ENCODE results near the gene TJP1. TPM values are rescaled to one million over a fixed set of nuclear protein-coding genes. Genes with fewer than 3 reads are reported as not detected.

Gene TJP1
- total and polyA plus RNA-seq, 2 experiments from 2014 or later = 34.4 to 88.7 TPM

- Histone ChIP-seq H3K79me2 (no peaks in the 10 kb centered on the region), H3K4me3 (no peak overlapping the region), H2AFZ (no peak overlapping the region), H3K4me2 (no peak overlapping the region), H4K20me1 (ENCODE audit: insufficient read depth, poor library complexity, severe bottlenecking) (no peaks in the 10 kb centered on the region), H3K4me1 (ENCODE audit: insufficient read depth) (no peaks in the 10 kb centered on the region), H3K9me2 (replicated peaks; ENCODE audit: insufficient read depth) (no peaks in the 10 kb centered on the region), H3K36me3 (replicated peaks; ENCODE audit: insufficient read depth, low read depth) (no peaks in the 10 kb centered on the region), H3K9me3 (ENCODE audit: low read depth) (no peaks in the 10 kb centered on the region), H3K27ac (no peak overlapping the region), H3K27me3 (no peaks in the 10 kb centered on the region)
- DNase-seq (ENCODE audit: low spot score) = no peak
- TF ChIP-seq CTCF (IDR thresholded peaks at IDR 0.05; ENCODE audit: poor library complexity) (no peak), EZH2phosphoT487 (IDR thresholded peaks at IDR 0.05; ENCODE audit: low read depth, severe bottlenecking, unreplicated experiment) (no peak), EZH2 (IDR thresholded peaks at IDR 0.05; ENCODE audit: borderline replicate concordance) (no peak)
- WGBS (ENCODE audit: low lambda C conversion rate, missing lambda C conversion rate) = 96% methylated on average over 5 of the region's 5 CpGs
These were observed 20.0 kb upstream of the TJP1 start for GRCh38 chr15:29842290-29842689.

- no peaks in the 10 kb centered on the region for H4K20me1 ChIP-seq (ENCODE audit: insufficient read depth, poor library complexity, severe bottlenecking)
- no peaks in the 10 kb centered on the region for H3K79me2 ChIP-seq
- no peaks in the 10 kb centered on the region for H3K4me1 ChIP-seq (ENCODE audit: insufficient read depth)
- 81% methylated on average over 3 of the region's 3 CpGs for whole genome bisulfite sequencing (ENCODE audit: low lambda C conversion rate, missing lambda C conversion rate)
- H3K4me3 ChIP-seq = no peak overlapping the region
- TF ChIP-seq EZH2 (IDR thresholded peaks at IDR 0.05; ENCODE audit: borderline replicate concordance) (no peak), CTCF (IDR thresholded peaks at IDR 0.05; ENCODE audit: poor library complexity) (no peak), EZH2phosphoT487 (IDR thresholded peaks at IDR 0.05; ENCODE audit: low read depth, severe bottlenecking, unreplicated experiment) (no peak)
- no peaks in the 10 kb centered on the region for H3K9me3 ChIP-seq (ENCODE audit: low read depth)
- no peak overlapping the region for H3K4me2 ChIP-seq
- DNase-seq (ENCODE audit: low spot score) = no peak
- no peaks in the 10 kb centered on the region for H3K36me3 ChIP-seq (replicated peaks; ENCODE audit: insufficient read depth, low read depth)
- H3K27ac ChIP-seq = no peak overlapping the region
- no peaks in the 10 kb centered on the region for H3K27me3 ChIP-seq
- H2AFZ ChIP-seq = no peak overlapping the region
- no peaks in the 10 kb centered on the region for H3K9me2 ChIP-seq (replicated peaks; ENCODE audit: insufficient read depth)
These were observed 18.7 kb upstream of the TJP1 start for GRCh38 chr15:29840926-29841325.

GRCh38 chr15:29840054-29840453 lies 17.8 kb upstream of the TJP1 start:
- H3K4me2 ChIP-seq = no peak overlapping the region
- H4K20me1 ChIP-seq (ENCODE audit: insufficient read depth, poor library complexity, severe bottlenecking) = no peaks in the 10 kb centered on the region
- no peak overlapping the region for H3K27ac ChIP-seq
- no peak overlapping the region for H2AFZ ChIP-seq
- H3K27me3 ChIP-seq = no peaks in the 10 kb centered on the region
- no peak for TF ChIP-seq EZH2 (IDR thresholded peaks at IDR 0.05; ENCODE audit: borderline replicate concordance)
- no peak for TF ChIP-seq EZH2phosphoT487 (IDR thresholded peaks at IDR 0.05; ENCODE audit: low read depth, severe bottlenecking, unreplicated experiment)
- TF ChIP-seq CTCF (IDR thresholded peaks at IDR 0.05; ENCODE audit: poor library complexity) = no peak
- DNase-seq (ENCODE audit: low spot score) = no peak
- no peaks in the 10 kb centered on the region for H3K4me1 ChIP-seq (ENCODE audit: insufficient read depth)
- no peaks in the 10 kb centered on the region for H3K9me2 ChIP-seq (replicated peaks; ENCODE audit: insufficient read depth)
- 87% methylated on average over 3 of the region's 3 CpGs for WGBS (ENCODE audit: low lambda C conversion rate, missing lambda C conversion rate)
- no peak overlapping the region for H3K4me3 ChIP-seq
- no peaks in the 10 kb centered on the region for H3K9me3 ChIP-seq (ENCODE audit: low read depth)
- H3K79me2 ChIP-seq = no peaks in the 10 kb centered on the region
- H3K36me3 ChIP-seq (replicated peaks; ENCODE audit: insufficient read depth, low read depth) = no peaks in the 10 kb centered on the region
